Parathyroid adenoma (tissue), 2 donors: Measurements from ENCODE around the gene RBFOX1.

Experiments used
- H2AFZ ChIP-seq: fragments of 300-600 bp; sonication (generic); one replicate; pipeline ENCODE4 v1.7.0; 2017; ENCODE audit warnings: antibody characterized with exemption, mild to moderate bottlenecking
- H3K27ac ChIP-seq: fragments of 300-600 bp; sonication (generic); one replicate; pipeline ENCODE4 v1.7.0; 2017
- H3K27me3 ChIP-seq: fragments of 300-600 bp; sonication (generic); one replicate; pipeline ENCODE4 v1.7.0; 2017; ENCODE audit warnings: low read length; ENCODE audit not compliant: control insufficient read depth, insufficient read depth
- H3K36me3 ChIP-seq: fragments of 300-600 bp; sonication (generic); one replicate; pipeline ENCODE4 v1.7.0; 2017; ENCODE audit warnings: low read length; ENCODE audit not compliant: control insufficient read depth, insufficient read depth
- H3K4me1 ChIP-seq: fragments of 300-600 bp; sonication (generic); one replicate; pipeline ENCODE4 v1.7.0; 2017; ENCODE audit warnings: control low read depth
- H3K4me2 ChIP-seq: fragments of 300-600 bp; sonication (generic); one replicate; pipeline ENCODE4 v1.7.0; 2017; ENCODE audit warnings: low read length
- H3K4me3 ChIP-seq: fragments of 300-600 bp; sonication (generic); one replicate; pipeline ENCODE4 v1.7.0; 2017; ENCODE audit warnings: low read depth, low read length
- H3K79me2 ChIP-seq: fragments of 300-600 bp; sonication (generic); one replicate; pipeline ENCODE4 v1.7.0; 2017; ENCODE audit warnings: control low read depth
- H3K9ac ChIP-seq: fragments of 300-600 bp; sonication (generic); one replicate; pipeline ENCODE4 v1.7.0; 2017; ENCODE audit warnings: mild to moderate bottlenecking
- H3K9me3 ChIP-seq: fragments of 300-600 bp; sonication (generic); one replicate; pipeline ENCODE4 v1.7.0; 2017; ENCODE audit warnings: low read length; ENCODE audit not compliant: control insufficient read depth
- CTCF ChIP-seq: fragments of 300-600 bp; sonication (generic); IDR thresholded peaks from one replicate; pipeline ENCODE4 v1.7.0; 2017; ENCODE audit warnings: antibody characterized with exemption, mild to moderate bottlenecking
- donor health status: primary hyperparathyroidism.

RBFOX1 gene

GRCh38 chr16:7613518-7613917, 280.9 kb downstream of the RBFOX1 start:
- H3K9me3 ChIP-seq: no peaks in the 10 kb centered on the region
- H3K4me1 ChIP-seq: no peaks in the 10 kb centered on the region
- H3K27ac ChIP-seq: no peak overlapping the region
- H3K79me2 ChIP-seq: no peaks in the 10 kb centered on the region
- H2AFZ ChIP-seq: no peak overlapping the region
- H3K4me3 ChIP-seq: no peak overlapping the region
- H3K9ac ChIP-seq: no peak overlapping the region
- H3K27me3 ChIP-seq: no peaks in the 10 kb centered on the region
- H3K36me3 ChIP-seq: no peaks in the 10 kb centered on the region
- H3K4me2 ChIP-seq: no peak overlapping the region
- TF ChIP-seq CTCF: no peak

GRCh38 chr16:7614021-7614795, 281.6 kb downstream of the RBFOX1 start:
- Histone ChIP-seq H3K4me2 (no peak overlapping the region), H3K9ac (no peak overlapping the region), H3K27ac (no peak overlapping the region), H3K4me3 (no peak overlapping the region), H3K79me2 (no peaks in the 10 kb centered on the region), H3K9me3 (no peaks in the 10 kb centered on the region), H2AFZ (no peak overlapping the region), H3K4me1 (no peaks in the 10 kb centered on the region), H3K36me3 (no peaks in the 10 kb centered on the region), H3K27me3 (no peaks in the 10 kb centered on the region)
- no peak for TF ChIP-seq CTCF

GRCh38 chr16:7615565-7615964, 282.9 kb downstream of the RBFOX1 start:
- Histone ChIP-seq H3K27ac (no peak overlapping the region), H2AFZ (no peak overlapping the region), H3K79me2 (no peaks in the 10 kb centered on the region), H3K9ac (no peak overlapping the region), H3K9me3 (peaks cover 3% of the 10 kb centered on the region), H3K4me3 (no peak overlapping the region), H3K36me3 (no peaks in the 10 kb centered on the region), H3K4me1 (no peaks in the 10 kb centered on the region), H3K27me3 (no peaks in the 10 kb centered on the region), H3K4me2 (no peak overlapping the region)
- TF ChIP-seq CTCF: no peak

- Histone ChIP-seq H3K4me3 (no peak overlapping the region), H3K27ac (no peak overlapping the region), H3K9me3 (no peaks in the 10 kb centered on the region), H3K4me2 (no peak overlapping the region), H3K79me2 (no peaks in the 10 kb centered on the region), H3K4me1 (no peaks in the 10 kb centered on the region), H3K27me3 (no peaks in the 10 kb centered on the region), H3K9ac (no peak overlapping the region), H2AFZ (no peak overlapping the region), H3K36me3 (no peaks in the 10 kb centered on the region)
- TF ChIP-seq CTCF: no peak
Measured at GRCh38 chr16:7624871-7625766, 292.5 kb downstream of the RBFOX1 start.
